GM21381 (cell line): ENCODE measurements around the gene IL16.

Experiments
- ATAC-seq: cut with Tn5 transposase; IDR thresholded peaks from one replicate; pipeline ENCODE4 v1.9.1; 2021; ENCODE audit warnings: mild to moderate bottlenecking, moderate library complexity; ENCODE audit not compliant: unreplicated experiment

Gene IL16

GRCh38 chr15:81174125-81174791 lies 22.4 kb upstream of the IL16 start:
- ATAC-seq, result no peak

- ATAC-seq, result no peak
Measured at GRCh38 chr15:81174792-81175327, 21.8 kb upstream of the IL16 start.

- ATAC-seq, result no peak
Measured at GRCh38 chr15:81175496-81175895, 21.2 kb upstream of the IL16 start.

- no peak for ATAC-seq
Measured at GRCh38 chr15:81176291-81176893, 20.3 kb upstream of the IL16 start.

GRCh38 chr15:81178365-81178764 lies 18.3 kb upstream of the IL16 start:
- ATAC-seq, result no peak

GRCh38 chr15:81181220-81181619 lies 15.5 kb upstream of the IL16 start:
- ATAC-seq, result no peak

GRCh38 chr15:81182031-81182755 lies 14.5 kb upstream of the IL16 start:
- ATAC-seq, result no peak

GRCh38 chr15:81182756-81183438 lies 13.8 kb upstream of the IL16 start:
- no peak for ATAC-seq

- no peak for ATAC-seq
Measured at GRCh38 chr15:81183439-81183775, 13.3 kb upstream of the IL16 start.

GRCh38 chr15:81184188-81184587 lies 12.5 kb upstream of the IL16 start:
- ATAC-seq, result no peak

- ATAC-seq, result no peak
Measured at GRCh38 chr15:81185631-81186295, 10.9 kb upstream of the IL16 start.

- ATAC-seq, result no peak
Measured at GRCh38 chr15:81188354-81188753, 8.3 kb upstream of the IL16 start.

GRCh38 chr15:81189583-81190283 lies 6.9 kb upstream of the IL16 start:
- no peak for ATAC-seq

GRCh38 chr15:81190922-81191507 lies 5.7 kb upstream of the IL16 start:
- ATAC-seq, result no peak

- ATAC-seq, result no peak
Measured at GRCh38 chr15:81191701-81192100, 5.0 kb upstream of the IL16 start.

- no peak for ATAC-seq
Measured at GRCh38 chr15:81194723-81195122, 2.0 kb upstream of the IL16 start.

GRCh38 chr15:81195339-81195864 lies 1.3 kb upstream of the IL16 start:
- no peak for ATAC-seq

- ATAC-seq, result no peak
Measured at GRCh38 chr15:81197255-81197630, 564 bp downstream of the IL16 start.

GRCh38 chr15:81197688-81198281 lies 1.1 kb downstream of the IL16 start:
- ATAC-seq, result no peak
